GM12892 (cell line): ENCODE data around the gene DTL.

Source experiments
- POLR2A ChIP-seq: IDR thresholded peaks from 2 replicates; pipeline ENCODE4 v1.6.1; 2011; ENCODE audit warnings: low read depth, low read length, control low read depth
- POLR2AphosphoS5 ChIP-seq: IDR thresholded peaks from 2 replicates; pipeline ENCODE4 v1.6.1; 2011; ENCODE audit warnings: low read depth, low read length, control low read depth

- TF ChIP-seq POLR2AphosphoS5, result no peak
- no peak for TF ChIP-seq POLR2A
Measured at GRCh38 chr1:212091438-212092121, 56.0 kb downstream of the DTL start.
